D341Med (cell line): Measurements from ENCODE around the gene LIME1.
"Not testable (repeated sequence)": the region's sequence is repeated elsewhere in the genome, so short reads cannot be mapped to it uniquely, and the experiment has no call there.

Experiments used
- DNase-seq: peaks from one replicate; pipeline ENCODE4 v3.0.0; 2012; ENCODE audit warnings: low spot score

LIME1 gene

GRCh38 chr20:63708301-63709148, 27.9 kb upstream of the LIME1 start:
- no peak for DNase-seq

- peak; percentile 14 for DNase-seq
Observed at GRCh38 chr20:63709149-63709527, 27.3 kb upstream of the LIME1 start.

GRCh38 chr20:63711085-63711645, 25.3 kb upstream of the LIME1 start:
- DNase-seq = no peak

- no peak for DNase-seq
Observed at GRCh38 chr20:63712191-63712590, 24.3 kb upstream of the LIME1 start.

GRCh38 chr20:63714858-63715257, 21.6 kb upstream of the LIME1 start:
- no peak for DNase-seq

- DNase-seq = no peak
Observed at GRCh38 chr20:63718996-63719395, 17.5 kb upstream of the LIME1 start.

- DNase-seq = not testable (repeated sequence)
Observed at GRCh38 chr20:63722967-63723622, 13.4 kb upstream of the LIME1 start.

GRCh38 chr20:63730189-63730733, 6.2 kb upstream of the LIME1 start:
- not testable (repeated sequence) for DNase-seq

GRCh38 chr20:63731410-63731809, 5.1 kb upstream of the LIME1 start:
- no peak for DNase-seq

- no peak for DNase-seq
Observed at GRCh38 chr20:63732118-63733095, 4.1 kb upstream of the LIME1 start.

GRCh38 chr20:63733117-63733516, 3.3 kb upstream of the LIME1 start:
- peak; percentile 18 for DNase-seq

- no peak for DNase-seq
Observed at GRCh38 chr20:63733579-63734081, 2.8 kb upstream of the LIME1 start.

- DNase-seq = peak; percentile 13
Observed at GRCh38 chr20:63734111-63734945, 2.1 kb upstream of the LIME1 start.

- peak; percentile 37 for DNase-seq
Observed at GRCh38 chr20:63734946-63735858, 1.3 kb upstream of the LIME1 start.

- DNase-seq = peak; percentile 25
Observed at GRCh38 chr20:63736893-63737694, 630 bp downstream of the LIME1 start.

- DNase-seq = peak; percentile 44
Observed at GRCh38 chr20:63737695-63737944, 1.2 kb downstream of the LIME1 start.

GRCh38 chr20:63737945-63738686, 1.7 kb downstream of the LIME1 start:
- peak; percentile 42 for DNase-seq

GRCh38 chr20:63738687-63739129, 2.2 kb downstream of the LIME1 start:
- no peak for DNase-seq
